HG03378 (cell line): Measurements from ENCODE around the gene RCAN1.
A peak's percentile ranks its signal among the peaks of the same experiment; 100 is the strongest.

Source experiments
- ATAC-seq: cut with Tn5 transposase; IDR thresholded peaks from one replicate; pipeline ENCODE4 v1.9.1; 2021; ENCODE audit warnings: mild to moderate bottlenecking, moderate library complexity; ENCODE audit not compliant: unreplicated experiment

RCAN1 gene

DNA sequence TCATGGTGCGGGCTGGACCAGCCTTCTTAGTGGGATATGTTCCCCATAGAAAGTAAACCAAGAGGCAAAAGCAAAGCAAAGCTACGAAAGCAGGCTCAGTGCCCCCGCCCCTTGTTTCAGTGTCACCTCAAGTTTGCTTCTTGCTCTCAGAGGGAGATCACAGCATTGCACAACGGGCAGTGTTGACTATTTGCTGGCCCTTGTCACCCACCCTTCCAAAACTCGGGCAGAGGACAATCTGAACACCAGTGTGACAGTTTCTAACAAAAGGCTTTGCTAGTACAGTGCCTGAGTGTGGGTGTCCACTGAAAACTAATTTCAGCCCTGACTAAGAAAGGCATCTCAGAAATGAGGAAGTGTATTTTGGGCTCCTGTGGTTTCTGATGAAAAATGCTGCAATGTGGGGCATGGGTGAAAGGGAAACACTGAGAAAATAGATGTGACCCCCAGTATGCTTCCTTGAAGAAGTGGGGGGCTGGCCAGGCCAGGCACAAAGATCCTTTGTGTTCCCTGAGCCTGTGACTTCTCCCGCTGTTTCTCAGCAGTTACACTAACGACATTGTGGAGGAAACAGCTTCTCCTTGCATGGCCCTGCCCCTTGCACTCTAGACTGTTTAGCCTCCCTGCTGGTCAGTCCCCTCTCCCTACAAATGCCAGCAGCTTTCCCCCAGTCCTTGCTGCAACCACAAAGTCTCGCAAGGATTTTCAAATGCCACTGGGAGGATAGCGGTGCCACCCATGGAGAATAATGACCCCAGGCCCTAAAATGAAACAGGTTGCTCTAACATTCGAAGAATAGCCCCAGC is 69.6 kb downstream of the RCAN1 start:
- ATAC-seq: peak; percentile 90

DNA sequence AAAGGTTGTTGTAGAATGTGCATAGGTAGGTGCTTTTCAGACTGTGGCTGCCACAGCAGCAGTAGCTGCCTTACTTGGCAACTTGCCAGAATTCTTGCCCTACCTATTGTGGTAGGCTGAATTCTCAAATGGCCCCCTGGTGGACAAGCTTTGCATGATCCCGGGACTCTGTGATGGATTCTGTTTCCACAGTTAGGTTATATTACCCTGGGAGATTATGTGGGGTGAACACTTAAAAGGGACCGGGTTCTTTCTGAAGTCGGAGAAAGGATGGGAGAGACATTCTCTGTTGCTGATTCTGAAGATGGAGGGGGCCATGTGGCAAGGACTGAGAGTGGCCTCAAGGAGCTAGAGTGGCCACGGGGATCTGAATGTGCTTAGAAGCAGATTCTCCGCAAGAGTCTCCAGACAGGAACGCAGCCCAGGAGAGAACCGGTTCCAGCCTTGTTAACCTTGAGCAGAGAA is 70.8 kb downstream of the RCAN1 start:
- ATAC-seq: no peak

DNA sequence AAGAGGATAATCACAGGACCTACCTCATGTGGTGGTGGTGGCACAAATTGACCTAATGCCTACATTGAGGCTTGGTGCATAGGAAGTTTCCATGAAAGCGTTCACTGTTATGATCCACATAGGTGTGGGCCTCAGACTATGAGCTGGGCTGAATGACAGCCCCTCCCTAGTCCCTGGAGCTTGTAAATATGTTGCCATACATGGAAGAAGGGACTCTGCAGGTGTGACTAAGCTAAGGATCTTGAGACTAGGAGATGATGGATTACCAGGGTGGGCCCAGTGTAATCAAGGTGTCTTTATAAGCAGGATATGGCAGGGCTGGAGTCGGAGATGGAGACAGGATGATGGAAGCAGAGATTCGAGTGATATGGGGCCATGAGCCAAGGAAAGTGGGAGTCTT is 71.9 kb downstream of the RCAN1 start:
- ATAC-seq: no peak

DNA sequence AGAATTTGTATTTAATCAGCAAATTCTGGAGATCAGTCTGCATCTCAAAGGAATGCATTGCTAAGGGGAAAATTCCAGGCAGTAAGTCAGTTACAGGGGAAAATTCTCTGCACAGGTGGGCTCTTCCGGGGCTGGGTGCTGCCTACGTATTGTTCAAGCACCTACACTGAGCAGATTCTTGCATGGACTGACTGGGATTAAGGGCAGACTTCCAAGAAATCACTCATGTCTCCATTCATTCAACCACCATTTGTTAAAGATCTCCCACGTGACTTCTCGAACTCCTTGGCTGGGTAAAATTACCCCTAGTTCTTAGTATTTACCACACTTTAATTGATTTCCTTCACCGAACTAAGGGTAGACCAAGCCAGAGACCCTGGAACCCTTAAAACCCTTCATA is 74.7 kb downstream of the RCAN1 start:
- no peak for ATAC-seq

GRCh38 chr21:34537838-34538237 is 77.1 kb downstream of the RCAN1 start:
- no peak for ATAC-seq

GRCh38 chr21:34536820-34537219 is 78.1 kb downstream of the RCAN1 start:
- ATAC-seq: no peak

DNA sequence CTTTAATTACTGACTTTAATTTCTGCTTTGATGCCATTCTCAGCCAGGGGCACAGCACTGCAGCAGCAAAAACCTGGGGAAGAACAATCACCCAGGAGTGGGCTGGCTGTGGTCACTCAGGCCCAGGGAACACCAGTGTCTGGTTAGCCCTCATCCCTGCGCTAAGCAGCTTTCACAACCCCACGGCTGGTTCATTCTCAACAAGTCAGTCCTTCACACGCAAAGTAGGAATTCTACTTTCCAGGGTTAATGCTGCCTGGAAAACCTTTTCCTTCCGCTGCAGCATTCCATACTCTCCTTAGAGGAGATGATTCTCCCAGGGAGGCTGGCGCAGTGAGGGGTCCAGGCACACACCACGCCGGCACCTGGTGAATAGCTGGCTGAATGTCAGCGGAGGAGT is 78.6 kb downstream of the RCAN1 start:
- no peak for ATAC-seq

DNA sequence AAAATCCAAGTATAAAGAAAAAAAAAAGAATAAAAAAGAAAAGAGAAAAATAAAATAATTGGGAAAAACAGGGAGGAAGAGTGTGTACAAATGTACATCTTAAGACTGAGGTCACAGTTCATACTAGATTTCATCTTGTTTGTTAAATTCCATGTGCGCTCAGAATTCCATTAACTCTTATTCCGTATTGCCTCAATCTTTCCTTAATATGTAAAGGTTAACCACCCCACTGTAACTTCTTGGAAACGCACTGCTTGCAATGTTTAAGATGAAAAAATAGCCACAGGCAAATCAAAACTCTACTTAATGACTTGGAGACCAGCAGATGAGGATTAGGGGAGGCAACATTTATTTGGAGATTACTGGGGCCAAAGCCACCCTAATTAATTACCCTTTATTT is 79.0 kb downstream of the RCAN1 start:
- ATAC-seq: no peak

DNA sequence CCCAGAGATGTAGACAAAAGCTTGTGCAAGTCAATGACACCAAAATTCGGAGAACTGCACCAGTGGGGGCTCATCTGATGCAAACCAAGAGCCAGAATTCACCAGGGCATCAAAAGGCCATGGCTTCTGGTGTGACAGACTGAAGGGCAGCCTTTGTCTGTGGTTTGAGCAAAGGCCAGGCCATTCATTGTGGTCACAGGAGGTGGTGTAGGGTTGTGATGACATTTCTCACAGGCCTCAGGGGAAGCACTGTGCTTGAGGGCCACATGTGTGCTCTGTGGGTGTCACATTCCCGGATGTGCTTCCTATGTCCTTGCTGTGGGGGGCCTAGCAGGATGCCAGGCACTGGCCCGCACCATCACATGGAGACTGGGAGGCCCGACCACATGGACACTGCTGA is 80.4 kb downstream of the RCAN1 start:
- no peak for ATAC-seq

DNA sequence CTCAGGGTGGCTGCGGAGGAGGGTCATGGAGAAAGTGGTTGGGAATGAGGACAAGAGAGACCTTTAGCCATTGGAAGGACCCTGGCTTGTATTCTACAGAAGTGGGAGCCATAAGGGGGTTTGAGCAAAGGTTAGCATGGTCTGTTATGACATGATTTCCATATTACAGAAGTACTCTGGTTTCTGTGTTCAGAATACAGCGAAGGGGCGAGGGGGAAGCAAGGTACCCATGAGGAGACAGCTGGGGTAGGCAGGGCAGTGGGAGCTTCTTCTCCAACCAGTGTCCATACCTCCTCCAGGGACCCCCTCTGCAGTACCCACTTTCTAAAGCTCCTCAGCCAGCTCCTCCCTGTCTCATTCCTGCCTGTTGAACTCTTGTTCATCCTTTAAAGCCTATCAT is 81.0 kb downstream of the RCAN1 start:
- ATAC-seq: no peak

DNA sequence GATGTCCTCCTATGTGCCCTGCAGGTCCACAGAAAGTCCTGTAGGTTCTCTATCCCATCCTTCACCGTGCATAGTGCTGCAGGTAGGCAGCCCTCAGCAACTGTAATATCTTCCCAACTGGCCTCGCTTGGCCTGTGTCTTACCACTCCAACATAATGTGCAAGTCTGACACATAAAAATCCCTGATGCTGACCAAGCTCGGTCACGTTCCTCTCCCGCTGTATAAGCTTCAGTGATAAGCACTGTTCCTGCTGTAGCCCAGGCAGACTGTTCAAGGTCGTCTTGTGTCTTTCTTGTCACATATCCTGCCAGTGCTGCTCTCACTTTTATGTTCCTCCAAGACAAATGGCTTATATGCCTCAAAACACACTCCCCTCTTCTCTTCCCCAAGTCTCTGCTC is 83.5 kb downstream of the RCAN1 start:
- ATAC-seq: no peak

DNA sequence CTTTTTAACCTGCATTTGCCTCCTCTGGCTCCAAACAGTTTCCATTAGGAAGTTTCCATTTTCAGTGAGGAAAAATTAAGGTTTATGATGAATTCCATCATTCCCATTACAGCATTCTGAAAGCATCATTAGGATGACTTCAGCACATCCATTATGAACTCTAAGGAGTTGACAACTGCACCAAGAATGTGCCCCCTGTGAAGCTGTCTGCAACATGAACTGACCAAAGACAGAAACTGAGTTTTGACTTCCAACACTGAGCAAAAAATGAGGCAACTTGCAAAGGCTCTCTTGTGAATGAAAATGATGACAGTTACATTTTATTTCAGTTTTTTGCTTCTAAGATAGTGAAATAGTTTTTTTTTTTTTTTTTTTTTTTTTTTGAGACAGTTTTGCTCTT is 84.7 kb downstream of the RCAN1 start:
- ATAC-seq: no peak

DNA sequence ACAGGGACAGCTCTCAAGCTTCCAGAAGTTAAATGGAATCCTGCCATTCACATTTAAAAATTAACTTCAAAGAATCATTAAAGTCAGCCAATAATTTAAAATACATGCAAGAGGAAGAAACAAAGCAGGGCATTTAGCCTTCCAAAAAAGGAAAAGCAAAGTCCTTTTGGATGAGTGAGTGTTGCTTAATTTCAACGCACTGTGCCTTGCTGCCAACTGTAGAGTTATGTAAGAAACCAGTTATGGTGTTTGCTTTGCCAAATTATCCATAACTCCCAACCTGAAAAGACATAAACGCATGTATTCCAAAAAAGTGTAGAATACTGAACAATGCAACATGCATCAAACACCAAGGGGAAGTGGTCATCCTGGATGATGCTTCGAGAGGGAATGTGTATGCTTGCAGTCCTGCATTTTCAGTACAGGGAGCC is 86.8 kb downstream of the RCAN1 start:
- no peak for ATAC-seq

GRCh38 chr21:34526618-34527290 is 88.2 kb downstream of the RCAN1 start:
- no peak for ATAC-seq

DNA sequence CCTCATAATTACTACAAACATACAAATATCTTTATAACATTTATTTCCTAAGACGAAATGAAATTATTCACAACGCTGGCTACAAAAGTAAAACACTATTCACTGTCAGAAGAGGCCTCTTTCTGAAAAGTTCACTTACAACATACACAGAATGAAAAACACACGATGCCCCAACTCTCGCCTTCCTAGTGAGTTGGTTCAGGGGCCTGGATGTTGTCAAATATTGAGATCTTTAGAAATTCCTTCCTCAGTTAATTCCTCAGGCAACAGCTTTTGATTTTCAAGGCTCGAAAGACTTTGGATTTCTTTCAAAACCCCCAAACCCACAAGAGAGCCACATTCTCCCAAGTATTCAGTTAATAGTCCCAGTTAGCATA is 88.7 kb downstream of the RCAN1 start:
- no peak for ATAC-seq

- no peak for ATAC-seq
Measured at GRCh38 chr21:34524646-34525601, 90.0 kb downstream of the RCAN1 start.

DNA sequence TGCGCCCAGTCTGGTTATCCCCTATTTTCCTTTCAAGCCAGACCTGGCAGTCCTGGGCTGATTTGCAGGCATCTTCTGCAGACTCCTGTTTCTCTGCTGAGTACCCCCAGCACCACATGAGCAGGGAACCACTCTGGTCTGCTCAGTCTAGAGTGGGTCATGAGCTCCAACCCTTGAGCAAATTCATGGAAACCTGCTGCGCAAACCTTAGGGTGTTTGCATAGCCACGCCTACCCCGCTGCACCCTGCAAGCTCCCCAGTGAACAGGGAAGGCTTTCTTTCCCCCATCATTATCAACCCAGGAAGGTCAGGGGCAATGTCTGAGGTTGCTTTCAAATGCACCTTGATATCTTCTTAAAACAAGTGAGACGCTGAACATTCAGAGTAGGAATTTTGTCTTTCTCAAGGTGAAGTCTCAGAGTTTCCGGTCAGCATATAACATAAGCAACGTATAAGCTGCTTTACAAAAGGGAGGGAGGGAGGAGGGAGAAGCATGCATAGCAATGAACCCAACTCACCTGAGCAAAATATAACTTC is 91.8 kb downstream of the RCAN1 start:
- no peak for ATAC-seq

GRCh38 chr21:34522284-34522683 is 92.6 kb downstream of the RCAN1 start:
- ATAC-seq: no peak

DNA sequence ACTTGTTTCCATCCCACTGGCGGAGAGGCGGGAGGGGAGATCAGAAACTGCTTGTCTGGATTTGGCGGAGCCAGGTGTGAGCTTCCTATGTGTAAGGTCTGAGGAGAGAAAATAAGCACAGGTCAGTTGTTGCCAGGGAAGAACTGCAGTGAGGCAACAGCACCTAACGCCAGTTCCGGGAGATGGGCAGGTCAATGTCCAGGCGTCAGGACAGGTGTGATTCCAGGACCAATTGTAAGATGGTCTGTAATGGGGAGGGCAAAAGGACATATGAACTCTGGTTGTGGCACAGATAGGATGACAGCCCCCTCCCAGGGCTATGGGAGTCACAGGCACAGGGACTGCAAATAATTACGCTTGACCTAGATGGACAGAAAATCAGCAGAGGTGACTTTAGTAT is 93.4 kb downstream of the RCAN1 start:
- ATAC-seq: no peak

GRCh38 chr21:34520764-34521508 is 94.0 kb downstream of the RCAN1 start:
- ATAC-seq: no peak
